ENCODE measurements around the gene NFIA.

GRCh38 chr1:61279570-61279969 lies 197.2 kb downstream of the NFIA start:
- TF ChIP-seq CTCF (IDR thresholded peaks at IDR 0.05 in 2 of 3, conservative IDR thresholded peaks at IDR 0.05 in 1 of 3; ENCODE audit: control insufficient read depth in 2 of 3, extremely low read depth in 1 of 3, insufficient read depth in 1 of 3, low read depth in 3 of 3, low read length in 3 of 3) = no peak
- no peak for TF ChIP-seq POLR2A (IDR thresholded peaks at IDR 0.05; ENCODE audit: low read depth, low read length)
- no peak for TF ChIP-seq BCL3 (IDR thresholded peaks at IDR 0.05; ENCODE audit: borderline replicate concordance, insufficient read depth, low read depth, low read length, poor library complexity, severe bottlenecking)
- no peak for TF ChIP-seq ZBTB33 (IDR thresholded peaks at IDR 0.05)
- no peak for TF ChIP-seq RFX5 (IDR thresholded peaks at IDR 0.05; ENCODE audit: low read depth, low read length)
- TF ChIP-seq FOS (IDR thresholded peaks at IDR 0.05; ENCODE audit: borderline replicate concordance, extremely low read depth, insufficient read length) = no peak
- TF ChIP-seq CBX5 (IDR thresholded peaks at IDR 0.05; ENCODE audit: low read depth) = no peak
- no peak for TF ChIP-seq NBN (IDR thresholded peaks at IDR 0.05)

All from GM12878 (cell line).